Fibroblast of peridontal ligament (primary cell): Measurements from ENCODE around the gene SYVN1.
"Not testable (repeated sequence)": the region's sequence is repeated elsewhere in the genome, so short reads cannot be mapped to it uniquely, and the experiment has no call there.

Experiments used
- DNase-seq: peaks from one replicate; pipeline ENCODE4 v3.0.0-alpha.2; 2010; ENCODE audit errors: extremely low read depth

SYVN1 gene

DNA sequence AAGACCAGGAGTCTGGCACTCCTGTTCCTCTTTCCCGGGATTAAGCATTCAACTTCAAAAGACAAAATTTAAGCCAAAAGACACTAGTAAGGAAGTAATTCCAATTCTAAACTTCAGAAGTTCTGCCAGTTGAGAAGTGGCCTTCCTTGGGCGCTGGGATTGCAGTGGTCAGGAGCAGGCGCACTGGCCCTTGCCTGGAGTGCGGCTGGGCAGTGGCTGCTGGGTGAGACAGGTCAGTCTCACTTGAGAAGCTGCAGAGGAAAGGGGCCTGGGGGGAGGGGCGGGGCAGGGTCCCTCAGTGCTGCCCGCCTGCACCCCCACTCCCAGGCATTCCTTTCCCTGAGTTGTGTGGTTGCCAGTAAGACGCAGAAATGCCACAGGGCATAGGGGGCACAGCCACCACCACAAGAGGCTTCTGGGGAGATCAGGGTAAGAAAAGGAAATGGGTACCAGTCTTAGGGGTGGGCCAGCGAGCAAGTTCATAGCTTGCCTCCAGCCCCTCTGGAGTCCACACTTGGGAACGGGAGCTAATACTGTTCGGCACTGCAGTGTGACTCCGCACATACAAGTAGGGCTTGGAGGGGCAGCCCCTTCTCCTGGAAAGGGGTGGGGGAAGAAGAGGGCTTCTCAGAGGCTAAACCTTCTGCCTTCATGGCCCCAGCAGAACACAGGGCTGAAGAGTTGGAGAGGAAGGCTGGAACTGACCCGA, 6.7 kb downstream of the SYVN1 start:
- DNase-seq: no peak

DNA sequence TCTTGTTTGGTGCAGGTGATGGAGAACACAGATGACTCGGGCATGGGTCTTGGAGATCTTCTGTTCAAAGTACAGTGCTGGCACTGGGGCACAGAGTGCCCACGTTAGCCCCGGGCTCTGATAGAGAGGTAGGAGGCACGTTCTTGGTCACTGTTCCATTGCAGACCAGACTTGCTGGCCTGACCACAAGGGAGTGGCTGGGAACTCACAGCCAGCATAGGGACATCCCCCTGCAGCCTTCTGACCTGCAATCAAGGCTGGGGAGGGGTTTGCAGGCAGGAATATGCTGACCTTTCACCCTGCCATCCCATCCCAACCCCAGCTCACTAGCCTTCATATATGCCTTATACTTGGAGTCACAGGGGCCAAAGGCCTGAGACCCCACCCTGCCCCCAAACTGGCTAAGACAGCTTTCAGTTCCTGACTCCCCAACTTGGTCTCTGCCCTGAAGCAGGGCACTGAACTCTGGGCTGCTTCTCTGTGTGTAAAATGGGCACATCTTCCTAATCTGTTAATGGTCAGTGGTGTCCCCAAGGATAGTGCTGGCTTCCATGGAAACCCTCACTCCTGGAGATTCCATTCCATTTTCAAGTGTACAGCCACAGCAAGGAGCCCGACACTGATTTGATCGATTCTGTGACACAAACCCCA, 7.6 kb downstream of the SYVN1 start:
- DNase-seq: no peak

DNA sequence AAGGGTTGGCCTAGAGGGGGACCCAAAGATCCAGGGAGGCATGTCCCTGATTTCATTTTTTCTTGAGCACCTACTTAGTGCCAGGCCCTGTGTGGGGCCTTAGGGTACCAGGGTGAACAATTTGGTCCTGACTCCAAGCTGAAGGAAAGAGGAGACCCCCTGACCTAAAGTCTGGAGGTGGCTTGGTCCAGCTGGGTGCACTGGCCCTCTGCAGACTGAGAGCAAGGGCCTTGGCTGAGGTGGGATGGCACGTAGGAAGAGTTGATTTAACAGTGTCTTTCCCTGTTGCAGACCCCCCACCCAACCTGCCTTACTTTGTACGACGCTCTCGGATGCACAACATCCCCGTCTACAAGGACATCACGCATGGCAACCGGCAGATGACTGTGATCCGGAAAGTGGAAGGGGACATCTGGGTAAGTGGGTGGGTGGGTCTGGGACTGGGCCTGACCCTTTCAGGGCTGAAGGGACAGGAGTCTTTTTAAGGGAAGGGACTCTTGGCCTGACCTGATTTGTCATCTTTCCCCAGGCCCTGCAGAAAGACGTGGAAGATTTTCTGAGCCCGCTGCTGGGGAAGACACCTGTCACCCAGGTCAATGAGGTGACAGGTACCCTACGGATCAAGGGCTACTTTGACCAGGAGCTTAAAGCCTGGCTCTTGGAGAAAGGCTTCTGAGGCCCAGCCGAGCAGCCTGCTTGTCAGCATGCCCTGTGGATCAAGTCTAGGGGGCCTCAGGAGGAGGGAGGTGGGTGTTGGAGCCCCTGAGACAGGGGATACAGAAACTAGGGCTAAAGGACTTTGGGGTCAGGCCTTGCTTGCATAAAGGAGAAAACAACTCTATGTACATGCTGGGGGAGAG, 8.9 kb downstream of the SYVN1 start:
- DNase-seq: no peak

DNA sequence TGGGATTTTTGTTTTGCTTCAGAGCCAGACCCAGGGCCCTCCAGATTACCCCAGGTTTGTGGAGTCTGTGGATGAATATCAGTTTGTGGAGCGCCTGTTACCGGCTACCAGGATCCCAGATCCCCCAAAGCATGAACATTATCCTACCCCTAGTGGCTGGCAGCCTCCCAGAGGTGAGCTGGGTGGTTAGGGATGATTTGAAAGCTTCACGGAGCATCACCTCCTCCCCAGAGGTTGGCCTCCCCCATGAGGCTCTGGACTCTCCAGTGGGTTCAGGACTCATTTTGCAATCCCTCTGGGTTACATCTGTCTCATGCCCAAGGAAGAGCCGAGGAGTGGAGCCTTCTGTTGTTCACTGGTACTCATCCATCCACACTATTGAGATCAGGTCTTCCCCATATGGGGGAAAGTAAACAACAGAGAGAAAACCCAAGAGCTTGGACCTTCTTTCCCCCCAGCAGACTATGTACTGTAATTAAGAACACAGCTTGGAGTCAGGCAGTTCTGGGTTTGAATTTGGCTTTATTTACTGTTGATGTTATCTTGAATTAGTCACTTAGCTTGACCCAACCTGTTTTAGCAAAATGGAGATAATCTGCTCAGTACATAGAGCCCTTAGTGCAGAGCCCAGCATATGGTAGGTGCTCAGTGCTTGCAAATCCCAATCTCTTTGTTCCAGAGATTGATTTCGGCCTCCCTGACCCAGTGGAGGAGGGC, 9.7 kb downstream of the SYVN1 start:
- no peak for DNase-seq

DNA sequence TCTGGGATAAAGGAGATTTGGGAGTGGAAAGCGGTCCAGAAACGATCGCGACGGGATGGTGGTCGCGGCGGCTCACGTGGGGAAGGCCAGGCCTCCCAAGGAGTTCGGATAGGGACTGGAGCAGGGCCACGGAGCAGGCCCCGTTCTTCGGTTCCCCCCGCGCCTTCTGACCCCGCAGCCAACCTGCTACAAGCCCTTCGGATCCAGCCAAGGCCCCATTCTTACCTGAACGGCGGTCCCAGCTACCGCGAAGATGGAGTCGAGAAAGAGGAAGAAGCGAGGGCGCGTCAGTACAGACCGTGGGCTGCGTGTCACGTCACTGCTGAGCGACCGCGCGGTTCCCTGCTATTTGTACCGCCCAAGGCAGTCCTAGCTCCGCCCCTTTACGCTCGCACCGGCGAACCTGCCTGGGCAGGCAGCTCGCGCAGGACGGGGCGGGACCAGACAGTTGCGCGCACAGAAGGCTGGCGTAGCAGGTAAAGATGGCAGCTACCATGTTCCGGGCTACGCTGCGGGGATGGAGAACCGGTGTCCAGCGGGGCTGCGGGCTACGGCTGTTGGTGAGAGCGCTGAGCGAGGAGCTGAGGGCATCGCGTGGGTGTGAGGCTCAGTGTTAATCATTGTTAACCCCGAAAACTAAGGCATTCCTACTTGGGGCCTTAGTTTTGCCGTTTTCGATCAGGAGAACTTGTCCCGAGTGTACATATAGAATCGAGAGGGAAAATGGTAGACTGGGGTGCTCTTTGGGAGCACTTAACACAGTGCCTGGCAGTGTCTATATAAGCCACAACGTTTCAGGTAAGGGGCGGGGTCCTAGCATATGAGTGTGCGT, 12.2 kb downstream of the SYVN1 start, which contains the start of the genes FAU and MRPL49:
Gene FAU, minus strand, starts transcription at position 270 of the 832 bp plus-strand sequence. CDS start 321 bp downstream, outside the sequence.
Gene MRPL49, plus strand, starts transcription at position 457 of the 832 bp plus-strand sequence. Its CDS starts 26 bp downstream, at position 483.
- peak; percentile 93 for DNase-seq

DNA sequence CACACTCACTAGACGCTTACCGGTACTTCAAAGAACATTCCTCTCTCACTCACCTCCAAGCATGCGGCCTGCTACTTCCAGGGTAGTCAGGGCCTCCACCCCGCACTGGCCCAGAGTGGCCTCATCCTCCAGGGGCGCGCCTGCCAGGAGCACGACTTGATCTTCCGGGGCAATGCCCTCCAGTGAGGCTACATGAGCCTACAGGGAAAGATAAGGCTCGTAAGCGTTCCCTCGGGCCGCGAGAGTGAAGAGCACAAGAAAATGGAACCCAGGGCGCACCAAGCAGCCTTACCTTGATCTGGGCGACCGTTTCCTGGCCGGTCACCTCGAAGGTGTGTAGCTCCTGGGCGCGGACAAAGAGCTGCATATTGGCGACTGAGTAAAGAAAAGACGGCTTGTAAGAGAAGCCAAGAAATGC, 12.9 kb downstream of the SYVN1 start:
- no peak for DNase-seq

DNA sequence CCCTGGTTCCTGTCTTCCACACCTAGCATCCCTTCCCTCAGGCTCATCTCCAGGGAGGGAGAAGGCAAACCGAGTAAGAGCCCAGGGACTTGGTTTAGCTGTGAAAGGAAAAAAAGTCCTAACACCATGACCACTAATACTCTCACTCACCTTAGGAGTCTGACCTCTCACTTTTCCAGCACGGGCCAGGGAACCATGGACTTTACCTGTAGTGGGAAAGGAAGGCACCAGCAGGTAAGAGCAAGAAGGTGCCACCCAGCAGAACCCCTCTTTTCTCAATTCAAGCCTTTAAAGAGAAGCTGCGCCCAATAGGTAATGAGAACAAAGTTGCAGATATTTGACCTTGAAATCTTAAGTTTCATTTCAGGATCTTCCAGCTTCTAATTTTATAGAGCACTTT, 13.5 kb downstream of the SYVN1 start:
- DNase-seq: no peak

DNA sequence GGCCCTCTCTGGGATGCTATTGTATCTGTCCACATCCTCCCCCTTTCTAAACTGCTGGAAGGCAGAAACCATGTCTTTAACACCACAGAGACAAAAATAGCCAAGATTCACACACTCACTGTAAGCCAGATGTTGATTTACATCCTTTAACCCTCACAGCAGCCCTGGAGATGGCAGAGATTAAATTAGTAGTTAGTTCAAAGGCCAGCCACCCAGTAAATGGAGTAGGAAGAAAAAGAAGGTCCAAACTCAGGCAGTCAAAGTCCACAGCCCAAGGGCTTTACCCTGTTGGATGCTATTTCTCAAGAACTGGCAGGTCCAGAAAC, 14.7 kb downstream of the SYVN1 start:
- no peak for DNase-seq

DNA sequence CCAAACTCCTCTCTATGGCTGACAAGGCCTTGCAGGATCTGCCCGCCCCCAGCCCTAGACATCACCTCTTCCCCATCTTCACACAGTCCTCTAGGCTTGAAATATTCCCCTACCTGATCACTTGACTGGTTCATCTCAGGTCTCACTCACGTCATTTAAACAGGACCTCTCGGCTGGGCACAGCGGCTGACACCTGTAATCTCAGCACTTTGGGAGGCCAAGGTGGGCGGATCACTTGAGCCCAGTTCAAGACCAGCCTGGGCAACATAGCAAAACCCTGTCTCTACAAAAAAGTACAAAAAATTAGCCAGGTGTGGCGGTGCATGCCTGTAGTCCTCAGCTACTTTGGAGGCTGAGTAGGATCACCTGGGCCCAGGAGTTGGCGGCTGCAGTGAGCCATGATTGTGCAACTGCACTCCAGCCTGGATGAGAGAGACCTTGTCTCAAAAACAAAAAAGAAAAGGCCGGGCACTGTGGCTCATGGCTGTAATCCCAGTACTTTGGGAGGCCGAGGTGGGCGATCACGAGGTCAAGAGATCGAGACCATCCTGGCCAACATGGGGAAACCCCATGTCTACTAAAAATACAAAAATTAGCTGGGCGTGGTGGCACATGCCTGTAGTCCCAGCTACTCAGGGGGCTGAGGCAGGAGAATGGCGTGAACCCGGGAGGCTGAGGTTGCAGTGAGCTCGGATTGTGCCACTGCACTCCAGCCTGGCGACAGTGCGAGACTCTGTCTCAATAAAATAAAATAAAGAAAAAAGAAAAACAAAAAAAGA, 15.2 kb downstream of the SYVN1 start:
- not testable (repeated sequence) for DNase-seq

DNA sequence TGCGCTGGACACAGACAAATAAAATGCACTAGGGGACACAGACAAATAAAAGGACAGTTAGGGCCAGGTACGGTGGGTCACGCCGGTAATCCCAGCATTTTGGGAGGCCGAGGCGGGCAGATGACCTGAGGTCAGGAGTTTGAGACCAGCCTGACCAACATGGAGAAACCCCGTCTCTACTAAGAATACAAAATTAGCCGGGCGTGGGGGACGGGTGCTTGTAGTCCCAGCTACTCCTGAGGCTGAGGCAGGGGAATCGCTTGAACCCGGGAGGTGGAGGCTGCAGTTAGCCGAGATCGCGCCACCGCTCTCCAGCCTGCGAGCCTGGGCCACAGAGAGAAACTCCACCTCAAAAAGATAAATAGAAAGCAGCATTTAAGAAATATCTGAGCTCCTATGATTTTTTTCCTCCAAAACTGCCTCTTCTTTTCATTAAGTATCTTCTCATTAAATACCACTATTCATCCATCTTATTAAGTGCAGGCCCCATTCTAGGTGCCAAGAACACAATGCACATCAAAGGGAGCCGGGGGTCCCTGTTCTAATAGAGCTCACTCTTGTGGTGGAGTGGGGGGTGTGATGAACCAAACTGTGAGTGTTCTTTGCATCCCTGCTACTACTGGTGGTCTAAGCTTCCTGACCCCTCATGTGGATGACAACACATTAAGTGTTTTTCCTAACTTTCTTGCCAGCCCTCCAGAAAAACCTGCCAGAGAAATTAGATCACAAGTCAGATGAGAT, 16.1 kb downstream of the SYVN1 start:
- no peak for DNase-seq

DNA sequence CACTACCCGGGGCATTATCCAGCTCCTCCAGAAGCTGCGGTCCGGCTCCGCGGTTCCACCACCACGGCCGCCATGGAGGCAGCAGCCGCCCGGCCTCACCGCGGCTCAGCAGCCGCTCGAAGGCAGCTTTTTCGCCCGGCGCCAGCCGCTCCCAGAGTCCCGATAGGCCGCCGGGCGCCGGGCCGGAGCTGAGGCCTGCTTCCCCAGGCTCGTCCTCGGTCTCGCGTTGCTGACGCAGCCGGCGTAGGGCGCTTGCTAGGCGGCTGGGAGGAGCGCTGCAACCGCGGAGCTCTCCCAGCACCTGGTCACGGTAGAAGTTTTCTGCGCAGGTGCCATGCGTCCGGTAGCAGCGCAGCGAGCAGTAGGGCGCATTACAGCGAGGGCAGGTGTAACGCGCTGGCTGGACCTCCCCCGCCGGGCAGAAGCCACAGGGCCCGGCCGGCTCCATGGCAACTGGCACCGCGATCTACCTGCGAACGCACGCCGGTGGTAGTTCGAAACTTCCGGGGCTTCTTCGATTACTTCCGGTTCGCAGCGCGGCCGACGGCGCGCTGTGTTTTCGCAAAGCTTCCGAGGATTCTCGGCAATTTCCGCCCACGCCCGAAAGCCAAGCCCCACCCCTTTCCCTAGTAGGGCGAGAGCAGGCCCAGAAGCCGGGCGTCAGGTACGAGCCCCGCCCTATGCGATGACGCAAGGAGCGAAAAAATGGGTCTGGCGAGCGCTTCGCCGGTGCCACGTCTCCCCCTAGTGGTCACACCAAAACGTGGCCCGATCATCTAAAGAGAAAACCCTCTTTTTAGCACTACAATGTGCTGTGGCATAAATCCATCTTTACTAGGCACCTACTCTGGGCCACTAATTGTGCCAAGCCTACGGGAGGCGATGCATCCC, 16.9 kb downstream of the SYVN1 start, which contains the start of gene ZNHIT2:
Gene ZNHIT2, minus strand, starts transcription at position 496 of the 891 bp plus-strand sequence. Its CDS starts 48 bp downstream, at position 448.
- DNase-seq: peak; percentile 98

DNA sequence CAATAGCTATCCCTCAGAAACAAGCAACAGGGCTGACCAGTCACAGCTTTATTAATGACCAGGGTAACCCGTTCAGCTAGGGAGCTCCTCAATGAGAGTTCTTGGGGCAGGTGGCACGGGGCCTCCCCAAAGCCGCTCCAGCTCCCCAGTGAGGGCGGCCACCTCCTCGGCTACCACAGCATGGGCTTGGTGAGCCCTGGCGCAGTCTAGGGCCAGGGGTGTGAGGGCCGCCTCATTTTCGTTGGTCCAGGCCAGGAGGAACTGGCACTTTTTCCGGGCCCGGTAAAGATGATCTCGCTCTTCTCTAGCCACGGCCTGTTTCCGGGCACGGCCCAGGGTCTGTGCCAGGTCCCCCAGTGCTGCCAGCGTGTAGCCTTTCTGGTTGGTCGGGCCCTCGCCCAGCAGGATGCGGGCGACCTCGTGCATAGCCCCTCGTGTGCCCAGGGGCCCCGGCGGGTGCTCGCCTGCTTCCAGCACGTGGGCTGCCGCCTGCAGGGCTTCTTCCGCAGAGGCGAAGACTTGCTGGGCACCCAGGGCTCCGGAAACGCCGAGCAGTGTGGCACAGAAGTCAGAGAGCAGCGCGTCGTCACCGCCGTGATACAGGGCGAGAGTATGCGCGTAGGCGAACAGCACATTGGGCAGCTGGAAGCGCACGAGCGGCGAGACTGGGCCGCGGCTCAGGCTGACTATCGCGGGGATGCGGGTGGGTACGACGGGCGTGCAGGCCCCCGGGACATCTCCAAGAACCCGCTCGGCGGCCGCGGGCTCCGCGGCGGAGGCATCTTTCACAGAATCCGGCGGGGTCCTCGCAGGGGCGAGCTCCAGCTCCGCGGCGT, 17.7 kb downstream of the SYVN1 start:
- no peak for DNase-seq

DNA sequence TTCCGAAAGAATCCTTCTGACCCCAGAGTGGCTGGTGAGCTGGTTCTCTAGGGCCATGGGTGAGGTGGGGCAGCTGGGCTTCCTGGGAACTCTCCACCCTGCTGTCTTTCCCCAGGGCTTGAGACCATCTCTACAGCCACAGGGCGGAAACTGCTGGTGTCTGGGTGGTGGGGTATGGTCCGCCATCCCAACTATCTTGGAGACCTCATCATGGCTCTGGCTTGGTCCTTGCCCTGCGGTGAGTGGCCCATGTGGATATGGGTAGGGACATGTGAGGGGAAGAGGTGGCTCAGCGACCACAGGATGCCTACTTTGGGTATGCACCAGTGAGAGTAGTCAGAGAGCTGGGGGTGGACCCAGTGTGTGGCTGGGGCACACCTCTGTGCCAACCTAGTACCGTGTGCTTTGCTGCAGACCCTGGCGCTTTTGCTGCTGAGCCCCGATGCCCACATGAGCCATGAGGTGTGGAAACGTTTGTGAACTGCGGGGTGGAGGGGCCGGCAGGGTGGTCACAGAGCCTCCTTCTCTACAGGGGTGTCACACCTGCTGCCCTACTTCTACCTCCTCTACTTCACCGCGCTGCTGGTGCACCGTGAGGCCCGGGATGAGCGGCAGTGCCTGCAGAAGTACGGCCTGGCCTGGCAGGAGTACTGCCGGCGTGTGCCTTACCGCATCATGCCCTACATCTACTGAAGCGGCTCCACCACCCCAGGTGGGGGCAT, 18.8 kb downstream of the SYVN1 start:
- DNase-seq: no peak

DNA sequence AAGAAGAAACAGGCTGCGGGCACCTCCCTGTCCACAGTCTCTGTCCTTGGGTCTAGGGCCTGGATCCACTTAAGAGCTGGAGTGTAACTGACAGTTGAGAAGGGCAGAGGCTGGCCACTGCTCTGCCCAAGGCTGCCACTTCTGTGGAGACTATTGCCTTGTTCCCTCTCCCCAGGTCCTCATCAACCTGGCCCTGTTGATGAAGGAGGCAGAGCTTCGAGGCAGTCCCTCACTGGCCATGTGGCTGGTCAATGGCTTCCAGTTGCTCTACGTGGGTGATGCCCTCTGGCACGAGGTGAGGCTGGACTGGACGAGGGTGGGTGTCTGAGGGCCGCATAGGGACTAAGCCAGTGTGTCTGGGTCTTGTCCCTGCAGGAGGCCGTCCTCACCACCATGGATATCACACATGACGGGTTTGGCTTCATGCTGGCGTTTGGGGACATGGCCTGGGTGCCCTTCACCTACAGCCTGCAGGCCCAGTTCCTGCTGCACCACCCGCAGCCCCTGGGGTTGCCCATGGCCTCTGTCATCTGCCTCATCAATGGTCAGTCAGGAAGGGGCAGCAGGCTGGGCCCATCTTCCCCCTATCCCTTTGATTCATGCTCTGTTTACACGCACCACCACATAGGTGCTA, 19.7 kb downstream of the SYVN1 start:
- no peak for DNase-seq

DNA sequence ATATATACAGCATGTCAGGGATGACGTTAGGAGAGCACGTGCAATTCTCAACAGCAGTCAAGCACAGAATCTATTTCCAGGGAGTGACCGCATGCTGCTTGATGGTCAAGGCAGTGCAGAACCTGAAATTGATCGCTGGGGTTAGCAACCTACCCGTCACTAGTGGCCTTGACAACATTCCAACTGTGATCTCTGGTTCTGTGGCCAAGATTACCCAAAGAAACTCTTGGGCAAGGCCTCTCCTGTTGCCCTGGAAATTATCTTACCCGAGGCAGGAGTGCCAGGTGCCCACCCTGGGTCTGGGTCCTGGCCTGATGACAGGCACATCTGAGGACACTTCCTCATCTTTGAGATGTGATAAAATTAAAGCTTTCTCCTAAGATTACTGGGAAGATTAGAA, 20.5 kb downstream of the SYVN1 start:
- no peak for DNase-seq

DNA sequence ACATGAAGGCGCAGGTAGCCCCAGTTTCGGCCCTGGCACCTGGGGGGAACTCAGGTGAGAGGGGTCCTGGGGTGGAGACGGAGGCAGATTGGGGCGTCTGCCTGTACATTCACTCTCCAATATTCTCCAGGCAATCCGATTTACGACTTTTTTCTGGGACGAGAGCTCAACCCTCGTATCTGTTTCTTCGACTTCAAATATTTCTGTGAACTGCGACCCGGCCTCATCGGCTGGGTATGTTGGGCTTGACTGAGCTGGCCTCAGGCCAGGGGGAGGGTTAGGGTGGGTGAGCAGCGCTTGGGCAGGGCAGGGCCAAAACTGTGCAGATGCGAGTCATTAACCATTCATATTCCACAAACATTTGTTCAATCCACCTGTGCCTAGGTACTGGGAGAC, 21.0 kb downstream of the SYVN1 start:
- DNase-seq: no peak
